ENCODE results near the gene WDR75. TPM values are rescaled to one million over a fixed set of nuclear protein-coding genes. Genes with fewer than 3 reads are reported as not detected.

The WDR75 gene
- total and polyA plus RNA-seq, 12 donors, result 23.7 to 73.9 (median 39.7) TPM

GRCh38 chr2:189514104-189514503 lies 72.8 kb downstream of the WDR75 start:
- WGBS, 4 donors, result 74 to 82% (median 80%) methylated on average over 3 of the region's 3 CpGs
- Histone ChIP-seq H3K4me3 (no peak overlapping the region), H3K4me1 (replicated peaks in 1 of 2) (peaks cover under 1 to 65% of the 10 kb centered on the region in 2 donors), H3K9me3 (replicated peaks in 1 of 3) (no peaks in the 10 kb centered on the region), H3K36me3 (replicated peaks in 1 of 2) (no peaks in the 10 kb centered on the region), H3K27me3 (no peaks in the 10 kb centered on the region), H3K27ac (peak overlapping the region in 1 of 5 donors; percentile 9)
- intact Hi-C loops (cut with DNase I), result no loop called here
- no peak for DNase-seq
- no peak for TF ChIP-seq CTCF (IDR thresholded peaks at IDR 0.05)
- no peak for TF ChIP-seq POLR2A (IDR thresholded peaks at IDR 0.05)

- no peak overlapping the region for H3K27ac ChIP-seq
- no peak overlapping the region for H3K4me3 ChIP-seq
- WGBS, 4 donors, result 53 to 67% (median 56%) methylated on average over 1 of the region's 1 CpG
- peaks cover 11 to 76% of the 10 kb centered on the region in 2 donors for H3K4me1 ChIP-seq (replicated peaks in 1 of 2)
- H3K36me3 ChIP-seq (replicated peaks in 1 of 2), result no peaks in the 10 kb centered on the region
- H3K9me3 ChIP-seq (replicated peaks in 1 of 3), result no peaks in the 10 kb centered on the region
- no peaks in the 10 kb centered on the region for H3K27me3 ChIP-seq
- no peak for TF ChIP-seq CTCF (IDR thresholded peaks at IDR 0.05)
- intact Hi-C loops (cut with DNase I), result no loop called here
- DNase-seq, result no peak
These were observed 74.0 kb downstream of the WDR75 start for GRCh38 chr2:189515264-189515663.

- DNase-seq, result no peak
- Histone ChIP-seq H3K27me3 (no peaks in the 10 kb centered on the region), H3K4me3 (no peak overlapping the region), H3K27ac (peak overlapping the region in 1 of 5 donors; percentile 20), H3K36me3 (replicated peaks in 1 of 2) (no peaks in the 10 kb centered on the region), H3K4me1 (replicated peaks in 1 of 2) (peaks cover 17 to 88% of the 10 kb centered on the region in 2 donors), H3K9me3 (replicated peaks in 1 of 3) (no peaks in the 10 kb centered on the region)
- intact Hi-C loops (cut with DNase I), result no loop called here
- TF ChIP-seq POLR2A (IDR thresholded peaks at IDR 0.05), result no peak
- no peak for TF ChIP-seq CTCF (IDR thresholded peaks at IDR 0.05)
- 42 to 65% (median 44%) methylated on average over 3 of the region's 3 CpGs for WGBS, 4 donors
These were observed 75.3 kb downstream of the WDR75 start for GRCh38 chr2:189516546-189516945.

GRCh38 chr2:189517847-189518535 lies 76.7 kb downstream of the WDR75 start:
- DNase-seq, result no peak
- Histone ChIP-seq H3K4me1 (replicated peaks in 1 of 2) (peaks cover 31 to 88% of the 10 kb centered on the region in 2 donors), H3K36me3 (replicated peaks in 1 of 2) (no peaks in the 10 kb centered on the region), H3K4me3 (no peak overlapping the region), H3K27ac (no peak overlapping the region), H3K9me3 (replicated peaks in 1 of 3) (no peaks in the 10 kb centered on the region), H3K27me3 (no peaks in the 10 kb centered on the region)
- intact Hi-C loops (cut with DNase I), result no loop called here
- WGBS, 4 donors, result 92 to 95% (median 93%) methylated on average over 6 of the region's 6 CpGs
- TF ChIP-seq POLR2A (IDR thresholded peaks at IDR 0.05) (no peak), CTCF (IDR thresholded peaks at IDR 0.05) (no peak)

All from adrenal gland (tissue), 12 donors.